ENCODE results near the gene ATP5F1D. TPM values are rescaled to one million over a fixed set of nuclear protein-coding genes. Genes with fewer than 3 reads are reported as not detected.

ATP5F1D gene
- polyA plus RNA-seq, 1 donor from 2014 or later, result 339 TPM

GRCh38 chr19:1278713-1279660 lies 37.4 kb downstream of the ATP5F1D start:
- Mint-ChIP-seq H3K4me1 (peaks cover 10 to 11% (median 10%) of the 10 kb centered on the region in 3 donors), H3K4me3 (peak overlapping the region in 1 of 4 donors; percentile 84), H3K27ac (peak overlapping the region in 2 of 3 donors; percentile 5 to 90), H3K36me3 (peaks cover 6% of the 10 kb centered on the region), H3K9me3 (no peaks in the 10 kb centered on the region), H3K27me3 (peaks cover 10% of the 10 kb centered on the region)

GRCh38 chr19:1279782-1280341 lies 38.3 kb downstream of the ATP5F1D start:
- Mint-ChIP-seq H3K9me3 (peaks cover 0 to 2% (median 0%) of the 10 kb centered on the region in 3 donors), H3K27ac (peak overlapping the region; percentile 63 to 92 (median 90)), H3K4me1 (peaks cover 10 to 14% (median 12%) of the 10 kb centered on the region in 3 donors), H3K4me3 (peak overlapping the region in 2 of 4 donors; percentile 82 to 84), H3K36me3 (peaks cover 6% of the 10 kb centered on the region), H3K27me3 (peaks cover 17% of the 10 kb centered on the region)

- peak overlapping the region in 1 of 3 donors; percentile 92 for H3K27ac Mint-ChIP-seq
- peaks cover 0 to 2% (median 0%) of the 10 kb centered on the region in 3 donors for H3K9me3 Mint-ChIP-seq
- H3K27me3 Mint-ChIP-seq, result peaks cover 20% of the 10 kb centered on the region
- H3K36me3 Mint-ChIP-seq, result peaks cover 6% of the 10 kb centered on the region
- H3K4me3 Mint-ChIP-seq, result peak overlapping the region in 1 of 4 donors; percentile 50
- peaks cover 5 to 15% (median 12%) of the 10 kb centered on the region in 3 donors for H3K4me1 Mint-ChIP-seq
These were observed 39.4 kb downstream of the ATP5F1D start for GRCh38 chr19:1280636-1281568.

DNA sequence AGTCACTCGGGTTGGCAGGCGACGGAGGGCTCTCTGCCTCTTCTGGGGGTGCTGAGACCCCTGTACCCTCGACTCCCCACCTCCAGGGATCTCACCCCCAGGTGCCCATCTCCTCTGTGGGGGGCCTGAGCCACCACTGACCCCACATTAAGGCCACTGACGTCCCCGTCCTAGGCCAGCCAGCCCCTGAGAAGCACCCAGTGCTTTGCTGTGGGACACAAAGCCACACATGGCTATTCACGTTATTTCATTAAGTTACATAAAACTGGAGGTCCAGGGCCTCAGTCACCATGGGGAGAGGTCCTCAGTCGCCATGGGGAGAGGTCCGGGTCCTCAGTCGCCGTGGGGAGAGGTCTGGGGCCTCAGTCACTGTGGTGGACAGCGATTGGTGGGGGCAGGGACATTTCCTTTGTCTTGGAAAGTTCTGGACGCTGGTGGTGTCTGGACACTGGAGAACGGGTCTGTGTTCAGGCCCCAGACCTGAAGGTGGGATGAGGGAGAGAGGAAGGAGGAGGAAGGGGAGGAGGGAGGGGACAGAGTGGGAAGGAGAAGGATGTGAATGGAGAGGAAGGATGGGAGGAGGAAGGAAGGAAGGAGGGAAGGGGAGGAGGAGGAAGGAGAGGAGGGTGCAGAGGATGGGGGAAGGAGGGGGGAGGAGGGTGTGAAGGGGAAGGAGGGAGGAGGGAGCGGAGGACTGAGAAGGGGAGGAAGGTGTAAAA lies 40.2 kb downstream of the ATP5F1D start:
- H3K27ac Mint-ChIP-seq, result no peak overlapping the region
- H3K4me3 Mint-ChIP-seq, result peak overlapping the region in 1 of 4 donors; percentile 52
- peaks cover 6% of the 10 kb centered on the region for H3K36me3 Mint-ChIP-seq
- peaks cover 5 to 15% (median 9%) of the 10 kb centered on the region in 3 donors for H3K4me1 Mint-ChIP-seq
- H3K9me3 Mint-ChIP-seq, result peaks cover 0 to 2% (median 0%) of the 10 kb centered on the region in 3 donors
- H3K27me3 Mint-ChIP-seq, result peaks cover 24% of the 10 kb centered on the region

DNA sequence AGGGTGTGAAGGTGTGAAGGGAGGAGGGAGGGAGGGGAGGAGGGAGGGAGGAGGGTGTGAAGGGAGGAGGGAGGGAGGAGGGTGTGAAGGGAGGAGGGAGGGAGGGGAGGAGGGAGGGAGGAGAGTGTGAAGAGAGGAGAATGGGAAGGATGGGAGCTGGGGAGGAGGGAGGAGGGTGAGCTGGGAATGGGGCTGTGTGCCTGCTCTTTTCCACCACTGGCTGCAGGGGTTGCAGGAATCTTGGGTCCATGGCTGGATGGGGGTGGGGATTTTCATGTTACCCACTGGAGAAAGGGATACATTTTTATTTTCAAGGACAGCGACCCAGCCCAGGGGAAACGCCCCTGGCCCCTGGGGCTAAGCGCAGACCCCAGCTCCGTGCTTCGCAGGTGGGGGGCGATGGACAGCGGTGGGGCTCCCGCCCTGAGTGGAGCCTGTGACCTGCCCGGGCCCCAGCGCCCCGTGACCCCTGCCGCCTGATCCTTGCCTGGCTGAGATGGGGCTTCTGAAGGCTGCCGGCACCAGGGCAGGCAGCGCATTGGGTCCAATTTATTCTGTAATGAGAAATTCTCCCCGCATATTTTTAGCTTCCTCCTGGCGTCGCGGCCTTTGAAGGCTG lies 41.1 kb downstream of the ATP5F1D start:
- H3K4me1 Mint-ChIP-seq, result peaks cover 5 to 13% (median 6%) of the 10 kb centered on the region in 3 donors
- H3K27me3 Mint-ChIP-seq, result peaks cover 25% of the 10 kb centered on the region
- H3K27ac Mint-ChIP-seq, result no peak overlapping the region
- peak overlapping the region in 2 of 4 donors; percentile 12 to 39 for H3K4me3 Mint-ChIP-seq
- H3K9me3 Mint-ChIP-seq, result peaks cover 0 to 2% (median 0%) of the 10 kb centered on the region in 3 donors
- H3K36me3 Mint-ChIP-seq, result peaks cover 6% of the 10 kb centered on the region

- H3K9me3 Mint-ChIP-seq, result peaks cover 0 to 2% (median 0%) of the 10 kb centered on the region in 3 donors
- H3K27me3 Mint-ChIP-seq, result peaks cover 29% of the 10 kb centered on the region
- peaks cover 5 to 13% (median 6%) of the 10 kb centered on the region in 3 donors for H3K4me1 Mint-ChIP-seq
- peaks cover 4% of the 10 kb centered on the region for H3K36me3 Mint-ChIP-seq
- no peak overlapping the region for H3K27ac Mint-ChIP-seq
- H3K4me3 Mint-ChIP-seq, result peak overlapping the region in 2 of 4 donors; percentile 12 to 39
These were observed 41.8 kb downstream of the ATP5F1D start for GRCh38 chr19:1283207-1283916.

DNA sequence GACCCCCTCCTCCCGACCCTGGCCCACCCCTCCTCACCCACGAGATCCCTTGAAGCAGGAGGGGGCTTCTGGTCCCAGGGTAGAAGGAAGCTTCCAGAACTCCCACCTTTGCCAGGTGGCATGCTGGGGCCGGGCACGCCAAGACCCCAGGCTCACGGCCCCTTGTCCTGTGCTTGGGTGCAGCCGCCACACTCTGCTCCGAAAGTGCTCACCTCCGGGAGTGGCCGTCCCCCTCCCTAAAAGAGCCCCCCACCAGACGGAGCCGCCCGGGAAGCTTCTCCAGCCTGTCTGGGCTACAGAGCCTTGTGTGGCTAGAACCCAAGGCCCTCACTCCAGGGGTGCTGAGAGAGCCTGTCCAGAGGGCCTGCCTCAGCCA lies 42.4 kb downstream of the ATP5F1D start:
- H3K27me3 Mint-ChIP-seq, result peaks cover 30% of the 10 kb centered on the region
- peaks cover 5 to 13% (median 6%) of the 10 kb centered on the region in 3 donors for H3K4me1 Mint-ChIP-seq
- H3K9me3 Mint-ChIP-seq, result peaks cover 0 to 2% (median 0%) of the 10 kb centered on the region in 3 donors
- no peak overlapping the region for H3K27ac Mint-ChIP-seq
- H3K4me3 Mint-ChIP-seq, result peak overlapping the region in 1 of 4 donors; percentile 36
- peaks cover 4% of the 10 kb centered on the region for H3K36me3 Mint-ChIP-seq

DNA sequence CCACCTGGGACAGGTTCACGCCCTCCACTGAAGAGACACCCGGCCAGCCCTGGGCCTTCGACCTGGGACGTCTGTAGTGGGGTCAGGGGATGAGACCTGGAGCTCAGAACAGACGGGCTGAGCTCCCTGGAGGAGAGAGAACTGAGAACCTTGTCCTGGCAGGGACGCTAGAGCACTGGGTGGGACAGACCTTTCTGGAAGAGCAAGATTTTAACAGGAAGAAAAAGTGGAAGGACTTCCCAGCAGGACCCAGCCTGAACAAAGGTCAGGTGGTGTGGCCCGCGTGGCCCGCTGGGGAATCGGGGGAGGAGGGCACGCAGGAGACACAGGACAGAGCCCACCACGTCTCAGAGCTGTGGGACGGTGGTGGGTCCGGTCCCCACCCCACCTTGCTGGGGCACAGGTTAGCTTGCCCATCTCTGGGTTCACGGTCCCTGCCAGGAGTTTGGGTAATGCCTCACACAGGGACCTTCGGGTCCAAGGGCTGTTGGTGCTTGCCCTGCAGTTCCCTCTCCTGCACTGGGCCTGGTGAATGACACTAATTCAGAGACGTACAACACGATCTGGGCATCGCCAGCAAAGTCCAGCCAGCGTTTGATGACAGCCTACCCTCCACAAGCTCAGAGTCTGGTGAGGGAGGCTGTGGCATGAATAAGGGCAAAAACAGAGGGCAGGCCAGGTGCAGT lies 42.9 kb downstream of the ATP5F1D start:
- Mint-ChIP-seq H3K27ac (peak overlapping the region in 1 of 3 donors; percentile 51), H3K27me3 (peaks cover 34% of the 10 kb centered on the region)

GRCh38 chr19:1284979-1285736 lies 43.6 kb downstream of the ATP5F1D start:
- H3K27ac Mint-ChIP-seq, result peak overlapping the region in 1 of 3 donors; percentile 51
- H3K4me3 Mint-ChIP-seq, result peak overlapping the region in 3 of 4 donors; percentile 32 to 36 (median 33)
- peaks cover 33% of the 10 kb centered on the region for H3K27me3 Mint-ChIP-seq
- peaks cover 0 to 2% (median 0%) of the 10 kb centered on the region in 3 donors for H3K9me3 Mint-ChIP-seq
- peaks cover 0 to 9% (median 2%) of the 10 kb centered on the region in 3 donors for H3K4me1 Mint-ChIP-seq
- H3K36me3 Mint-ChIP-seq, result peaks cover 2% of the 10 kb centered on the region

More for the DNA sequence above, 42.9 kb downstream of the ATP5F1D start:
- H3K9me3 Mint-ChIP-seq, result peaks cover 0 to 2% (median 0%) of the 10 kb centered on the region in 3 donors
- peaks cover 4% of the 10 kb centered on the region for H3K36me3 Mint-ChIP-seq
- peak overlapping the region in 3 of 4 donors; percentile 5 to 80 (median 36) for H3K4me3 Mint-ChIP-seq
- H3K4me1 Mint-ChIP-seq, result peaks cover 4 to 13% (median 6%) of the 10 kb centered on the region in 3 donors

DNA sequence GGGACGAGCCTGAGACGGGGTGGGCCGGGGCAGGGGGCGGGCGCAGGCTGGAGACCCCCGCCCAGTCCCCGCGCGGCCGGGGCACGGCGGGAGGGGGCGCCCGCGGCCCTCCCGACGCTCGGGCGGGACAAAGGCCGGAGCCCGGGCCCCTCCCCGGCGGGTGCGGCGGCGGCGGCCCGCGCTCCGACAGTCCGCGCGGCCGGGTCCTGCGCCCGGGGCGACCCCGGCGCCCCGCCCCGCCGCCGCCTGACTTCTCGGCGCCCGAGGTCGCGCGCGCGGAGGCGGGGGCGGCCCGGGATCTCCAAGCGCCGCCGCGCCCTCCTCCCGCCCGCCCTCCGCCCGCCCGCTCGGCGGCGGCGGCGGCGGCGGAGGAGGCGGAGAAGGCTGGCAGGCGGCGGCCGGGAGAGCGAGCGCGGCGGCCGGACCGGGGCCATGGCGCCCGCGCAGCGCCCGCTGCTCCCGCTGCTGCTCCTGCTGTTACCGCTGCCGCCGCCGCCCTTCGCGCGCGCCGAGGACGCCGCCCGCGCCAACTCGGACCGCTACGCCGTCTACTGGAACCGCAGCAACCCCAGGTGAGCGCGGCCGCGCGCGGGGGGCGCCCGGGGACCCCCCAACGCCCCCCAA lies 44.3 kb downstream of the ATP5F1D start, which contains the start of gene EFNA2:
TSS of gene EFNA2 (plus strand) at position 137 of the 624 bp plus-strand sequence. CDS start at position 433, 296 bp downstream.
- Mint-ChIP-seq H3K27ac (peak within 1 kb of the TSS in 1 of 3 donors; percentile 51), H3K36me3 (no peaks in the 10 kb centered on the region), H3K27me3 (peaks cover 33% of the 10 kb centered on the region), H3K4me3 (peak within 1 kb of the TSS; percentile 32 to 86 (median 49)), H3K4me1 (peaks cover 0 to 7% (median 2%) of the 10 kb centered on the region in 3 donors), H3K9me3 (peaks cover 0 to 2% (median 0%) of the 10 kb centered on the region in 3 donors)

All from IgD-negative memory B cell (primary cell).